ENCODE data around the gene BEND7. TPM values are rescaled to one million over a fixed set of nuclear protein-coding genes. Genes with fewer than 3 reads are reported as not detected.

BEND7 gene
- total and polyA plus RNA-seq, 2 of the 8 experiments (the other 6 are each of a cell fraction or from before 2014, with no cell fraction given): 1.9 to 8.2 TPM

DNA sequence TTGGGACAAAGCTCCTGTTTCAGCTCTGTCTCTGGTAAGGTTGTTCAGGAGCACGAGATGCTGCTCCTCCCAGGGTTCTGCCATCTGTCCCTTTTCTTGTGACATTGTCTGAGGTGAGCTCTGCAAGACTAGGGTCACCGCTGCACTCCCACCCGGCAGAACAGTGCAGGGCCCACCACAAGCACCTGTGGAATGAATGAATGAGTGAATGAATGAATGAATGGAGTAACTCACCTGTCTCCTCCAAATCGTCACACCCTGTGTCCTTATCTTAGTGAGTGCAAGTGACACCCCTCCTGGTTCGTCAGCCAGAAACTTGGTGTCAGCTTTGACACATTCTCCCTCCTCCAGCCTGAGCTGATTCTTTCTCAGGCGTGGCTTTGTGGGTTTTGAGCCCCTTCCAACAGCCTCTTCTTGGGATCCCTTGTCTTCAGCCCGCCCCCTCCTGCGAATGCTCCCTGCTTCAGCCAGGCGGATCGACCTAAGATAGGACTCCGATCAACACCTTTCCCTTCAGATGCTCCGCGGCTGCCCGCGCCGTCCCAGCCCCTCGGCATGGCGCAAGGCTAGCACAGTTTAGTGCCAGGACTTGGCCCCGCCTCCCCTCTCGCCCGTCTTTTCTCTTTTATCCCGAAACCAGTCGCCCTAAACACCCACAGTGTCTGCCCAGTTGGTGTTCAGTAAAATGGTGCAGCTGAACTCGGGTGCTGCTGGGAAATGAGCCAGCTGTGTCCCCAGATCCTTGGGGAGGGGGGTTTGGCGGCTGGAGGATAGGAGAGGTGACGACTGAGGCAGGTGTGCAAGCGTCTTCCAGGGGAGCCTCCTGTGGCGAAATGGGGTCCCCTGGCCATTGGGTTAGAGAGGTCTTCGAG is 89.3 kb downstream of the BEND7 start:
- FAIRE-seq (no peak), DNase-seq (ENCODE audit: low read depth in 1 of 2, low spot score in 2 of 2) (peak in 1 of 2 experiments; percentile 68)
- peak overlapping the region; percentile 33 to 61 (median 54); a peak in 7 of 8 replicates for H3K4me3 ChIP-seq (ENCODE audit: extremely low read depth in 1 of 4, insufficient read depth in 2 of 4, low read depth in 3 of 4, low read length in 4 of 4)
- no peak overlapping the region; a peak in 1 of 7 replicates for H3K9ac ChIP-seq (replicated peaks in 1 of 4; ENCODE audit: extremely low read depth in 1 of 4, low read depth in 3 of 4, low read length in 3 of 4)
- H3K4me1 ChIP-seq (replicated peaks in 1 of 4; ENCODE audit: control insufficient read depth in 3 of 4, insufficient read depth in 4 of 4, low read length in 3 of 4): peaks cover 4 to 7% (median 5%) of the 10 kb centered on the region in 4 experiments; a peak in 6 of 7 replicates
- no peaks in the 10 kb centered on the region for H3K36me3 ChIP-seq (ENCODE audit: control insufficient read depth in 2 of 4, insufficient read depth in 4 of 4, low read length in 3 of 4)
- no peaks in the 10 kb centered on the region for H3K9me3 ChIP-seq (ENCODE audit: insufficient read depth in 2 of 2, low read depth in 1 of 2, low read length in 1 of 2)
- no peak overlapping the region for H4K91ac ChIP-seq (replicated peaks; ENCODE audit: insufficient read length, low read length)
- TF ChIP-seq ASH2L (IDR thresholded peaks at IDR 0.05; ENCODE audit: low read length) (peak; percentile 35), RFX5 (IDR thresholded peaks at IDR 0.05; ENCODE audit: borderline replicate concordance, low read depth, low read length) (no peak), EZH2 (IDR thresholded peaks at IDR 0.05; ENCODE audit: low read depth, low read length, severe bottlenecking) (peak; percentile 62)
- H3K4ac ChIP-seq (replicated peaks; ENCODE audit: insufficient read length, low read depth, low read length): no peak overlapping the region
- H2BK15ac ChIP-seq (ENCODE audit: low read length): peak overlapping the region; percentile 53; the same call in 1 of the 2 replicates
- peak overlapping the region; percentile 83 to 96 for H3K4me2 ChIP-seq (ENCODE audit: insufficient read depth in 1 of 2, low read depth in 2 of 2, low read length in 2 of 2)
- peak overlapping the region; percentile 72; the same call in 1 of the 2 replicates for H2BK20ac ChIP-seq (ENCODE audit: low read length)
- no peaks in the 10 kb centered on the region for H3K79me1 ChIP-seq (ENCODE audit: low read depth, low read length)
- H3K23ac ChIP-seq (ENCODE audit: insufficient read length): no peak overlapping the region
- H3K23me2 ChIP-seq (ENCODE audit: low read depth, low read length): peaks cover 10% of the 10 kb centered on the region
- no peaks in the 10 kb centered on the region for H4K20me1 ChIP-seq (replicated peaks in 1 of 2; ENCODE audit: control insufficient read depth in 1 of 2, insufficient read depth in 2 of 2, low read length in 2 of 2)
- peak overlapping the region; percentile 31; the same call in 1 of the 2 replicates for H2BK5ac ChIP-seq (ENCODE audit: low read depth, low read length)
- no peak overlapping the region for H2BK120ac ChIP-seq (replicated peaks; ENCODE audit: low read depth, low read length)
- H3K27me3 ChIP-seq (replicated peaks in 1 of 4; ENCODE audit: control insufficient read depth in 3 of 4, extremely low read depth in 1 of 4, insufficient read depth in 3 of 4, low read length in 3 of 4): peaks cover 7 to 23% (median 19%) of the 10 kb centered on the region in 4 experiments
- H2AFZ ChIP-seq (ENCODE audit: low read length): peak overlapping the region; percentile 79
- H4K8ac ChIP-seq (ENCODE audit: extremely low read depth, insufficient read depth, low read length): no peak overlapping the region
- WGBS, 2 experiments (ENCODE audit: extremely low coverage in 1 of 2, insufficient coverage in 1 of 2, insufficient read length in 1 of 2, insufficient replicate concordance in 2 of 2, low coverage in 1 of 2, low lambda C conversion rate in 2 of 2, missing lambda C conversion rate in 1 of 2): 23% methylated on average over 29 of the region's 29 CpGs; no CpG with 5 or more reads in 1 of the 2 experiments
- no peak overlapping the region for H4K5ac ChIP-seq (ENCODE audit: insufficient read length, low read depth, low read length)
- CTCF ChIA-PET (ENCODE audit: partially characterized antibody): interaction anchor here (0.7 to 10.7 kb wide), 42 partner anchors 8 to 147 kb away, joined by 3 to 147 read pairs (median 5); partner anchors contain the start of gene PRPF18
- no peak overlapping the region; the same call in 1 of the 2 replicates for H2AK5ac ChIP-seq (ENCODE audit: low read depth, low read length)
- H3K14ac ChIP-seq (ENCODE audit: insufficient read length): no peak overlapping the region
- H3K18ac ChIP-seq (ENCODE audit: extremely low read depth, low read length): peak overlapping the region; percentile 48; the same call in 1 of the 2 replicates
- H3K27ac ChIP-seq (ENCODE audit: low read depth, low read length): no peak overlapping the region
- peak overlapping the region; percentile 77; the same call in 1 of the 2 replicates for H2BK12ac ChIP-seq (ENCODE audit: low read depth, low read length)
- H3K56ac ChIP-seq (replicated peaks; ENCODE audit: insufficient read length, low read depth, low read length): no peak overlapping the region
- no peaks in the 10 kb centered on the region for H3K79me2 ChIP-seq (ENCODE audit: control insufficient read depth in 1 of 2, insufficient read depth in 2 of 2, low read length in 2 of 2)
- POLR2A ChIA-PET (ENCODE audit: partially characterized antibody): interaction anchor here (0.9 to 2.2 kb wide), 5 partner anchors 10 to 90 kb away, joined by 3 to 9 read pairs (median 4); no protein-coding TSS in a partner anchor
